ENCODE results near the gene NKAPD1.
"Not testable (repeated sequence)": the region's sequence is repeated elsewhere in the genome, so short reads cannot be mapped to it uniquely, and the experiment has no call there.

Gene NKAPD1, protein sequence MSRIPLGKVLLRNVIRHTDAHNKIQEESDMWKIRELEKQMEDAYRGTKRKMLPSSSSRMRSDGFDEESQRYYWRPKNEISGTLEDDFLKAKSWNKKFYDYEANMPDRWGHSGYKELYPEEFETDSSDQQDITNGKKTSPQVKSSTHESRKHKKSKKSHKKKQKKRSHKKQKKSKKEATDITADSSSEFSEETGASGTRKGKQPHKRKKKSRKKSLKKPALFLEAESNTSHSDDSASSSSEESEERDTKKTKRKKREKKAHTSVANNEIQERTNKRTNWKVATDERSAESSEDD

DNA sequence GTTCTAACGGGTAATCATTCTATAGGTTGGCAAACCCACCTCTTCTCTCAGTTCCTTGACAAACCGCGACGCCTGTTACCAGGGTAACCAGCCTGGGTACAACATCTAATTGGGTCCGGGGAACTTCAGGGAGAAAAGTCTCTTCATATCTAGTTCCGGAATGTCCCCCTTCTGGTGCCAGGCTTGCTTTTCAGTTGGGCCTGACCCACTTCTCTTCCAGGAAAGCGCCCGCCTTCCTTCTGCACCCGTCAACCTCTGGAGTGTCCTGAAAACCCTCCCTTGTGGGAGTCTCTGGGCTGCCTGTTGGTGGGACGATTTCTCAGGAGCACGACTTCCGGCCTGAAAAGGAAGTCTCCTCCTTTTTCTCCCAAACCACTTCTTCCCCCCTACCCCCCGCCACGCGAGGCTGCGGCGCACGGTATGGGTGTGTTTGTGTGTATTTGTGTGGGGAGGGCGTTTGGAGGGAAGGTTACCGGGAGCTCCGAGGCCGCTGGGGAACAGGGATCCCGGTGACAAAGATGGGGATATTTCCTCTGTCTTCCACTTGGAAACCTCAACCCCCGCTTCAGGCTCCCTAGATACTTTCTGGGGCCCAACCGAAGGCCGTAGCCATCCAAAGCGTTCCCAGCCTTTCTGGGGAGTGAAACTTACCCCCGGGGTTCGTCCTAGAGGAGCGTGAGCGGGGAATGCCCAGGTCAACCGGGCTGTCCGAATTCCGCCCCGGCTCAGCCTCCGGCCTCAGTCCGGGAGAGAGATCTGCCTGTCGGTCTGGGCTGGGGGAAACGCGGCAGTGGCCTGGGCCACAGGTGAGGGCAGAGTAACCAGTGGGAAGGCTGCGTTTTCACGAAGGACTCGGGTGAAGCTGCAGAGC, at the start of gene NKAPD1, which contains the start of gene PIH1D2:
NKAPD1 (plus strand) TSS at position 359 of the 871 bp plus-strand sequence. CDS start 1,276 bp downstream, outside the sequence.
PIH1D2 (minus strand) TSS at position 77 of the 871 bp plus-strand sequence. CDS start 843 bp downstream, outside the sequence.
- DNase-seq, result peak; percentile 67 to 76

DNA sequence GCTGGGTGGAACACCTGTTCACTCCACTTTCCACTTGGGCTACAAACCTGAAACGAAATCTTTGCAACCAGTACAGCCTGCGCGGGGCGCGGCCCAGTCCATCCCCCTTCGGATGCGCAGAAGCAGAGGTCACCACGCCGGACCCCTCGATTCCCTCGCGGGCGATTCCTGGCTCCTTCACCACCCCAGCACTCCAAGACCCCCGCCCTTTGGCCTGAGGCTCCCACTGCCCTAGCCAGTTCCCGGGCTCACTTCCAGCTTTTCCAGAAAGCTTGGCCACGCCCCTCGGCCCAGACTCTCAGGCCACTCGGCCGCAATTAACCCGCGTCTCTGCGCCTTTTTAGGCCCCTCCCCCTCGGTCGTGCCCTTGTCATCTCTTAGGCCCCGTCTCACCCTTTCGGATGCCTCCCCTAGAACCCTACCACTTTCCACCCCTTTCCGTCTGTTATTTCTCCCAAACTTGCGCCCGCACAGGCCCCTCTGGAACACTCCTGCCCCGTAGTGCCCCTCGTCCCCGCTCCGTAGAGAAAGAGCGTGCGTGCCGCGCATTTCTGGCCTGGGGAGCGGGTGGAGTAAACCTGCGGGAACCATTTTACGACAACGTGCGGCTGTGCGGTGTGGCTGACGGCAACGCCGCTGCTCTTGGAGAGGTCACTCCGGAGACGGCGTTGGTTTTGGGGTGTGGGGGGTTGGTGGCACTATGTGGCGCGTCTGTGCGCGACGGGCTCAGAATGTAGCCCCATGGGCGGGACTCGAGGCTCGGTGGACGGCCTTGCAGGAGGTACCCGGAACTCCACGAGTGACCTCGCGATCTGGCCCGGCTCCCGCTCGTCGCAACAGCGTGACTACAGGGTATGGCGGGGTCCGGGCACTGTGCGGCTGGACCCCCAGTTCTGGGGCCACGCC, 49.1 kb upstream of the NKAPD1 start, which contains the start of gene DLAT:
DLAT (plus strand) TSS at position 636 of the 906 bp plus-strand sequence; CDS start at position 701, 65 bp downstream.
- peak; percentile 80 to 81 for DNase-seq

DNA sequence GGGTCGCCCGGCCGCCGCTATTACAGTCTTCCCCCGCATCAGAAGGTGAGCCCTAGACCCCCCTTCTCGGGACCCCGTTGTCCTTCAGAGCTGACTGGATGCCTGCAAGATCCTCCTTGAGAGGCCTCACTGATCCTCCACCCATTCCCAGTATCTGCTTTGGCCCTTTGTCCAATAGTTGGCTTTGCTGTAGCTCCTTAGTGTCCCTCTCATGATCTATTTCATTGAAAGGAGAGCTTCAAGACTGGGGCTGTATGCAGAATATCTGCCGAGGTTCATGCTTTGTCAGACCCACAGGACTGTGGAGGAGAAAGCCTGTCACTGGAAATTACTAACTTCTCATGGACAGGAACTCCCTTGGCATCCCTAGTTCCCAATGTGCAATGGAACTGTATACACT, 48.4 kb upstream of the NKAPD1 start:
- no peak for DNase-seq

DNA sequence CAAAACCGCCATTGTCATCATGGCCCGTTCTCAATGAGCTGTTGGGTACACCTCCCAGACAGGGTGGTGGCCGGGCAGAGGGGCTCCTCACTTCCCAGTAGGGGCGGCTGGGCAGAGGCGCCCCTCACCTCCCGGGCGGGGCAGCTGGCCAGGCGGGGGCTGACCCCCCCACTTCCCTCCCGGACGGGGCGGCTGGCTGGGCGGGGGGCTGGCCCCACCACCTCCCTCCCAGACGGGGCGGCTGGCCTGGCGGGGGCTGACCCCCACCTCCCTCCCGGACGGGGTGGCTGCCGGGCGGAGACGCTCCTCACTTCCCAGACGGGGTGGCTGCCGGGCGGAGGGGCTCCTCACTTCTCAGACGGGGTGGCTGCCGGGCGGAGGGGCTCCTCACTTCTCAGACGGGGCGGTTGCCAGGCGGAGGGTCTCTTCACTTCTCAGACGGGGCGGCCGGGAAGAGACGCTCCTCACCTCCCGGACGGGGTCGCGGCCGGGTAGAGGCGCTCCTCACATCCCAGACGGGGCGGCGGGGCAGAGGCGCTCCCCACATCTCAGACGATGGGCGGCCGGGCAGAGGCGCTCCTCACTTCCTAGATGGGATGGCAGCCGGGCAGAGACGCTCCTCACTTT, 47.2 kb upstream of the NKAPD1 start:
- not testable (repeated sequence) for DNase-seq

DNA sequence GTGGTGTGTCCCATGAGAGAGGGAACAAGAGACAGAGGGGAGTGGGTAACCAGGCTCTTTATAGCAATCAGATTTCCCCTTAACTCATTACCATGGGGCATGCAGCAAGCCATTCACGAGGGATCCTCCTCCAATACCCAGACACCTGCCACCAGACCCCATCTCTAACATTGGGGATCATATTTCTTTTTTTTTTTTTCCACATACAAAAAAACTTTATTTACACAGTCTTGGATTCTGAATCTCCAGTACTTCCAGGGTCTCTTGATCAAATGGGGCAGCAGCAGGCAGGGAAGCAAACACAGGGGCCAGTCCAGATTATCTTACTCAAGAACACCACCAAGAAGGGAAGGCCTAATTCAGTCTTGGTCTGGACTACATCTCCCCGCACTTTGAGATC, 44.6 kb upstream of the NKAPD1 start:
- no peak for DNase-seq

DNA sequence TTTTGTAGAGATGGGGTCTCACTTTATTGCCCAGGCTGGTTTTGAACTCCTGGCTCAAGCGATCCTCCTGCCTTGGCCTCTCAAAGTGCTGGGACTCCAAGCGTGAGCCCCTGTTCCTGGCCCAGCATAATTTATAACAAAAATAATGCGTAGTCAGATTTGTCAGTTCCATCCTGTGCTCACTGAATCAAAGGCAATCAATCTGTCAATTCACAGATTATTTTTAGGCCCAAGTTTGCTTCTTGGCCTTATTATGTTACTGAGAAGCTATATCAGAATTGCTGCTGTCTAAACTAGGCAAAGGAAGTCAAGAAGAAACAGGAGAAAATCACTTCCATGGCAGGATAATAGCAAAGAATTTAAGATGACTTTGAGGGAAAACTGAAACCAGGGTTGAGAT, 40.2 kb upstream of the NKAPD1 start:
- no peak for DNase-seq

DNA sequence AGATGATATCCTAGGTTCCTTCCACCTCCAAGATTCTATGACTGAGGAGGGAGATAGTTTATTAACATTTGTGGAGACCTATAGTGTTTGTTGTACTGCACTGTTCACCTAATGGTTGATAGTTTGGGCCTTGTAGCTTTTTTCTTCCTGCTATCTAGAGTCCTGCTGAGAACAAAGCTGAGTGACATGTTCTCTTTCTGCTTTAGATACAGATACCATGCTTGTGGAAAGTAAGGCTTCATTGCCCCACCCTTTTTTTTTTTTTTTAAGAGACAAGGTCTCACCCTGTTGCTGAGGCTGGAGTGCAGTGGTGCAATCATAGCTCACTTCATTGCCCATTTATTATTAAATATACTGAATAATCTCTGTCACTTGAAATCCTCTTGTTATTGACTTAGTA, 36.6 kb upstream of the NKAPD1 start:
- DNase-seq, result no peak

DNA sequence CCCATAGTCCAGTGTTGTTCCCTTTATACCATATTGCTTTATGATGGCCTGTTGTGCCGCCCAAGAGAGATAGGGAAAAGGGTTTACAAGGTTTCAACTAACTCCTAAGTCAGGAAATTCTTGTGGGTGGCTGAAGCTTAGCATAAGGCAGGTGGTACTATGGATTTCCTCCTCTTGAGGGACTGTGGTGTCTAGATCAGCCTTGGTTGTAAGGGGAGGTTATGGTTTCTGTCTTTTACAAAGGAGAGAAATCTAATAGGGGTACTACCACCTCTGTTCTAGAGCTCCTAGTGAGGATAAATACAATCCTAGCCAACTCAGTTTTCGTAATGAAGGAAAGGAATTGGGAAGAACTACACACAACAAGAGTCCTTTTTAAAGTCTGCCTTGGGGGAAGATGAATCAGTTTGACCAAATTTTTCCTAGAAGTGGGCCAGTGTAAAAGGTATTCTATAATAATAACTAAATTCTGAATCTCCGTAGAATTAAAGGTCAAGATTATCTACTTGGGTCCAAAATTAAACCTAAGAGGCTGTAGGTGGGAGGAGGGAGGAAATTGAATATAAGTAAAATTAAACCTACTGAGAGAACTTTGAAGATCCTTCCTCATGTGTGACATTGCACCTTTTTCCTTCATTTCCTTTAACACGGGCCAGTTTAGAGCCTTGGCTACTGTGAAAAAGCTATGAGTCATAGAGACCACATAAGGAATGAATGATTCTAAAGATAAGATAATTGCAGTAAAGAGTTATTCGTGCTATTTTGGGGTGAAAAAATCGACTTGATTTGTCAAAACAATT, 31.7 kb upstream of the NKAPD1 start:
- no peak for DNase-seq

DNA sequence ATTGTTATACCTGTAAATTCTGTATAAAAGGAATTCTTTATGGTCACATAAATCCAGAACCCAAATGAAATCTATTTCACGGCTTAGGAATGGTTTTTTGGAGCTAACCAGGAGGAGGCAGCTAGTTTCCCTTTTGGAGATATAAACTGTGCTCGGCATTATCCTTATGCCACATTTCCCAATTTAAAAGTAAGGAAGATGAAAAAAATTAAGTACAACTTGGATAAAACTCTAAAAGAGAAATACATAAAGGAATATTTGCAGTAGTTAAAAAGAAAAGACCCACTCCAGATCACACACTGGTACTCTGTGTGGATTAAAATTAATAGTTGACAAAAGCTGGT, 31.2 kb upstream of the NKAPD1 start:
- no peak for DNase-seq

DNA sequence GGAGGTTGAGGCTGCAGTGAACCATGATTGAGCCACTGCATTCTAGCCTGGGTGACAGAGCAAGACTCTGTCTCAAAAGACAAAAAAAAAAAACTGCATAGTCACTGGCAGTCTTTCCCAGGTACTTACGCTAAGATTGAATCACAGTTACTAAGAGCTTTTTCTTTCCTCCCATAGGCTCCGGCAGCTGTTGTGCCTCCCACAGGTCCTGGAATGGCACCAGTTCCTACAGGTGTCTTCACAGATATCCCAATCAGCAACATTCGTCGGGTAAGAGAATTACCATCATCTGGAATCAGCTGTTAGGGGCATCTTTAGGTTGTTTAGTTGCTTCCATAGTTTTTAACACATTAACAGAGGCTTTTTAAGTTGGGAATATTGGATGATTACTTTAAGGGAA, 29.1 kb upstream of the NKAPD1 start:
- no peak for DNase-seq

DNA sequence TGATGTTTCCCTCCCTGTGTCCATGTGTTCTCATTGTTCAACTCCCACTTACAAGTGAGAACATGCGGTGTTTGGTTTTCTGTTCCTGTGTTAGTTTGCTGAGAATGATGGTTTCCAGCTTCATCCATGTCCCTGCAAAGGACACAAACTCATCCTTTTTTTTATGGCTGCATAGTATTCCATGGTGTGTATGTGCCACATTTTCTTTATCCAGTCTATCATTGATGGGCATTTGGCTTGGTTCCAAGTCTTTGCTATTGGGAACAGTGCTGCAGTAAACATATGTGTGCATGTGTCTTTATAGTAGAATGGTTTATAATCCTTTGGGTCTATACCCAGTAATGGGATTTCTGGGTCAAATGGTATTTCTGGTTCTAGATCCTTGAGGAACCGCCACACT, 27.5 kb upstream of the NKAPD1 start:
- not testable (repeated sequence) for DNase-seq

DNA sequence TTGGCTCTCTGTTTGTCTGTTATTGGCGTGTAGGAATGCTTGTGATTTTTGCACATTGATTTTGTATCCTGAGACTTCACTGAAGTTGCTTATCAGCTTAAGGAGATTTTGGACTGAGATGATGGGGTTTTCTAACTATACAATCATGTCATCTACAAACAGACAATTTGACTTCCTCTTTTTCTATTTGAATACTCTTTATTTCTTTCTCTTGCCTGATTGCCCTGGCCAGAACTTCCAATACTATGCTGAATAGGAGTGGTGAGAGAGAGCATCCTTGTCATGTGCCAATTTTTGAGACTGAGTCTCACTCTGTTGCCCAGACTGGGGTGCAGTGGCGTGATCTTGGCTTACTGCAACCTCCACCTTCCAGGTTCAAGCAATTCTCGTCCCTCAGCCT, 25.8 kb upstream of the NKAPD1 start:
- not testable (repeated sequence) for DNase-seq

DNA sequence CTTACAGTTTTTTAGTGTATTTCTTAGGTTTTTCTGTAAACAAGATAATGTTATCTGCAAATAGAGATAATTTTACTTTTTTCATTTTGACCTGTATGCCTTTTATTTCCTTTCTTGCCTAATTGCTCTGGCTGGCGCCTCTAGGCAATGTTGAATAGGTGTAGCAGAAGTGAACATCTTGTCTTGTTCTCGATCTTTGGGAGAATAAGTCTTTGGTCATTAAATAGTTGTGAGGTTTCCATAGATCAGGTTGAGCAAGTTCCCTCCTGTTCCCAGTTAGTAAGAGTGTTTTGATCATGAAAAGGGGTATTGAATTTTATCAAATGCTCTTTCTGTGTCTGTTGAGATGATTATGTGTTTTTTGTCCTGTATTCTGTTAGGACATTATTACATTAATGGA, 24.3 kb upstream of the NKAPD1 start:
- no peak for DNase-seq

DNA sequence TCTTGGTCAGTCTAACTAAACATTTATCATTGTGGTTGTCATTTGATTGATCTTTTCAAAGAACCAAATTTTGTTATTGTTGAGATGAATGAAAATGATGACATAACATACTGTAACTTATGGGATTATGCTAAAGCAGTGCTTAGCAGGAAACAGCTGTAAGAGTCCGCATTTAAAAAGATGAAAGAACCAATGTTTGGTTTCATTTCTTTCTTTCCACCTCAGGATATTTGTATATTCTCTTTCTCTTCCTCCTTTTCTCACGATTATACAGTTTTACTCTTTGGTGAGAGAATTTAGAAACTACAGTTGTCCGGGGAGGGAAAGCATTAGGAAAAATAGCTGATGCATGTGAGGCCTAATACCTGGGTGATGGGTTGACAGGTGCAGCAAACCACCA, 23.4 kb upstream of the NKAPD1 start:
- DNase-seq, result no peak

DNA sequence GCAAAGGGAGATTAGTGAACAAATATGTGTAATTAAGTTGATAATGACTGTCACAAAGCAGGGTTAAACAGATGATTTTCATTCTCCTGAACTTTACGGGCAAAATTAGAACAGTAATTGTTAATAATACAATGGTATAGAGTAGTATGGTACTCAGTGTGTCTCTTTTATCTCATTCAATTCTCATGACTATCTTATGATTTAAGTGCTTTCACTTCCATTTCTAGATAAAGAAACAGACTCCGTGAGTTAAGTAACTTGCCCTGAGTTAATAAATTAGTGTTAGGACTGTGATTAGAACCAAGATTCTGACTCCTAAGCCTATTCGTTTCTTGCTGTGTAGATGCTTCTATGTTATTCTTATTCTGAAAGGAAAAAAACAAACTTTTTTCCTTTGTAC, 22.3 kb upstream of the NKAPD1 start:
- DNase-seq, result no peak

DNA sequence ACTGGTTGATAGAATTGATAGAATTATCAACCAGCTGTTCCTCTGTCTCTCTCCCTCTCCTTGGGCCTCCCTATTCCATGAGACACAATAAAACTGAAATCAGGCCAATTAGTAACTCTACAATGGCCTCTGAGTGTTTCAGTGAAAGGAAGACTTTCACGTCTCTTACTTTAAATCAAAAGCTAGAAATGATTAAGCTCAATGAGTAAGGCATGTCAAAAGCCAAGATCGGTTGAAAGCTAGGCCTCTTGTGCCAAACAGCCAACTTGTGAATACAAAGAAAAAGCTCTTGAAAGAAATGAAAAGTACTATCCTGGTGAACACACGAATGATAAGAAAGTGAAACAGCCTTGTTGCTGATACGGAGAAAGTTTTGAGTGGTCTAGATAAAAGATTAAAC, 16.9 kb upstream of the NKAPD1 start:
- no peak for DNase-seq

DNA sequence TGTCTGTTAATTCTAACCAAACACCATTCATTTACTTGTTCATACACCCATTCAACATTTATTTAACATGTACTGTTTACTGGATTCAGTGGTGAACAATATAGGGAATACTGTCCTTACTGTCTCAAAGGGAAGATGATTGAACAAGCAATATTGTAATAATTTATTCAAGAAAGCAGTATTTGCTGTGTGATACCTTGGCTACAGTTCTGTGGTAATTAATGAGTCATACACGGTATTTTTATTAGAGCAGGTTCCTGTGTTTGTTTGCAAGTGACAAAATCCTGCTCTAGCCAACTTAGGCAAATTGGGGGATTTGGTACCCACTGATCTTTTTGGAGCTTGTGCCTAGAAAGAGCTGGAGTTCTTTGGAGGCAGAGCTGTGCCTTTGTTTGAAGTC, 16.0 kb upstream of the NKAPD1 start:
- DNase-seq, result no peak

DNA sequence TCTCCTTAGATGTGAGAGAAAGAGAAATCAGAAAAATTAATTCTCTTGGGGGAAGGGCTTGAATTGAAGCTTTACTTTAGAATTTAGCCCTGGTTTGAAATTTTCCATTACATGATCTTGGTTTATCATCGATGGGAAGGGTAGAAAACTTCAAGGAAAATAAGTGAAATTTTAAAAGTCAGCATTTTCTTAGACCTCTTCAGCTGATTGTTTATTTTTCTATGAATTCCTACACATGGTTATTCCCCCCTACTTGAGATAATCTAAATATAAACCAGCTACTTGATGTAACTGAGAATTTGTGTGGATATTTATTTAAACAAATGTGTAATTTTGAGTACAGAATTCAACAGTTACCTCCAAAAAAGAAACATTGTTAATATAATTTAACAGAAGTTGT, 11.2 kb upstream of the NKAPD1 start:
- no peak for DNase-seq

DNA sequence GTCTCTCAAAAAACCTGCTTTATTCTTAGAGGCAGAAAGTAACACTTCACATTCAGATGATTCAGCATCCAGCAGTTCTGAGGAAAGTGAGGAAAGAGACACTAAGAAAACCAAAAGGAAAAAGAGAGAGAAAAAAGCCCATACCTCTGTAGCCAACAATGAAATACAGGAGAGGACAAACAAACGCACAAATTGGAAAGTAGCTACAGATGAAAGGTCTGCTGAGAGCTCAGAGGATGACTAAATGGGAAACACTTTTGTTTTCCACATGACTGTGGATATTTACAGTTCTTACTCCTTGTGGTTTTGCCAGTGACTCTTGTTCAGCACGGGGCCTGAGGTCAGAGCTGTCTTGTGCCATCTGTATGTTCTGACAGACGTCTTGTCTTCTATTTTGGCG, 8.6 kb downstream of the NKAPD1 start:
- DNase-seq, result no peak

DNA sequence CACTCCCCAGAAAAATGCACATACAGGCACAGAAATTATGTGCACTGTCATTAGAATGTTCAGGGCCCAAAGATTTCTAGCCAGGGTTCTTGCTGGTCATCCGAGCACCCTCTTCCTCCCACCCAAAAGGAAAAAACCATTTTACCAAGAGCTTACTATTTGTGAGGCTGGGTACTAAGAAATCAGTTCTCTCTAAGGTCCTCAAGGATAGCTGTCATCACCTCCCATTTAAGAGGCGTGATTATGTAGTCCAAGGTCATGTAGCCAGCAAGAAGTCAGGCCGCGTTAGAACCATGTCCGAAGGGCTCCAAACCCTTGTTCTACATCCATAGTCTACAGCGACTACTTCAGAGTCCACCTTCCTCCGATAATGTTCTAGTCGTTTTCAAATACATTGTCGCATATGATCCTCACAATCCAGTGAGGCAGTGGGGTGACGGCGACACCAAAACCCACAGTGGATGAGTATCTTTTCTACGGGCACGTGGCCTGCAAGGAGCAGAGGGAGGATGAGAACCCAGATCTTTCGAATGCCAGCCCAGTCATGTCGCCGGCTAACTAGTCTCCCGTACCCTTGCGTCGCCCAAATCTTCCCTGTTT, 11.8 kb downstream of the NKAPD1 start:
- peak; percentile 3 to 11 for DNase-seq

Data from AML-193 (cell line).